HEK293 (cell line): ENCODE measurements around the gene TMEM150B.

Source experiments
- CTCF ChIP-seq: fragments of 450-650 bp; formaldehyde crosslinking; IDR thresholded peaks from 2 replicates; pipeline ENCODE4 v1.5.1; 2016; ENCODE audit warnings: missing biosample characterization, missing genetic modification characterization
- FEZF1 ChIP-seq: fragments of 450-650 bp; formaldehyde crosslinking; IDR thresholded peaks from 2 replicates; pipeline ENCODE4 v1.5.1; 2016; ENCODE audit warnings: missing biosample characterization, missing genetic modification characterization
- GLIS1 ChIP-seq: fragments of 450-650 bp; formaldehyde crosslinking; IDR thresholded peaks from 2 replicates; pipeline ENCODE4 v1.5.1; 2016; ENCODE audit warnings: missing biosample characterization, missing genetic modification characterization
- GLIS2 ChIP-seq: fragments of 450-650 bp; formaldehyde crosslinking; IDR thresholded peaks from 2 replicates; pipeline ENCODE4 v1.5.1; 2016; ENCODE audit warnings: missing biosample characterization, missing genetic modification characterization
- HOXC10 ChIP-seq: sonication (generic); formaldehyde crosslinking; IDR thresholded peaks from 2 replicates; pipeline ENCODE4 v1.8.1; 2023; ENCODE audit warnings: mild to moderate bottlenecking, missing genetic modification reagents
- HOXD13 ChIP-seq: sonication (generic); formaldehyde crosslinking; IDR thresholded peaks from 2 replicates; pipeline ENCODE4 v1.8.0; 2022; ENCODE audit warnings: missing genetic modification reagents, borderline replicate concordance
- IKZF3 ChIP-seq: fragments of 450-650 bp; IDR thresholded peaks from 2 replicates; pipeline ENCODE4 v1.5.0; 2018; ENCODE audit warnings: missing biosample characterization, mild to moderate bottlenecking, missing genetic modification characterization, moderate library complexity
- PBX3 ChIP-seq: sonication (generic); formaldehyde crosslinking; IDR thresholded peaks from 2 replicates; pipeline ENCODE4 v1.8.1; 2022; ENCODE audit warnings: mild to moderate bottlenecking, moderate library complexity, missing genetic modification reagents
- SP2 ChIP-seq: fragments of 450-650 bp; formaldehyde crosslinking; IDR thresholded peaks from 2 replicates; pipeline ENCODE4 v1.5.1; 2016; ENCODE audit warnings: missing biosample characterization, missing genetic modification characterization
- ZBTB48 ChIP-seq: fragments of 450-650 bp; formaldehyde crosslinking; IDR thresholded peaks from 2 replicates; pipeline ENCODE4 v1.5.1; 2016; ENCODE audit warnings: missing biosample characterization, missing genetic modification characterization
- ZFHX2 ChIP-seq: fragments of 450-650 bp; formaldehyde crosslinking; conservative IDR thresholded peaks from 2 replicates; pipeline ENCODE4 v1.5.1; 2016; ENCODE audit warnings: missing biosample characterization, missing genetic modification characterization
- ZFP3 ChIP-seq: fragments of 450-650 bp; formaldehyde crosslinking; IDR thresholded peaks from 2 replicates; pipeline ENCODE4 v1.5.1; 2016; ENCODE audit warnings: low read depth, missing biosample characterization, missing genetic modification characterization
- ZFP69B ChIP-seq: fragments of 450-650 bp; formaldehyde crosslinking; IDR thresholded peaks from 2 replicates; pipeline ENCODE4 v1.5.1; 2016; ENCODE audit warnings: missing biosample characterization, missing genetic modification characterization
- ZNF223 ChIP-seq: fragments of 450-650 bp; formaldehyde crosslinking; IDR thresholded peaks from 2 replicates; pipeline ENCODE4 v1.5.1; 2016; ENCODE audit warnings: missing biosample characterization, missing genetic modification characterization
- ZNF324 ChIP-seq: fragments of 450-650 bp; formaldehyde crosslinking; IDR thresholded peaks from 2 replicates; pipeline ENCODE4 v1.5.1; 2016; ENCODE audit warnings: missing biosample characterization, missing genetic modification characterization
- ZNF404 ChIP-seq: fragments of 450-650 bp; formaldehyde crosslinking; IDR thresholded peaks from 2 replicates; pipeline ENCODE4 v1.5.1; 2017; ENCODE audit warnings: missing biosample characterization, missing genetic modification characterization
- ZNF433 ChIP-seq: fragments of 450-650 bp; formaldehyde crosslinking; IDR thresholded peaks from 2 replicates; pipeline ENCODE4 v1.5.1; 2016; ENCODE audit warnings: missing biosample characterization, missing genetic modification characterization, low read depth
- ZNF449 ChIP-seq: fragments of 450-650 bp; formaldehyde crosslinking; IDR thresholded peaks from 2 replicates; pipeline ENCODE4 v1.5.1; 2017; ENCODE audit warnings: missing biosample characterization, mild to moderate bottlenecking, missing genetic modification characterization, moderate library complexity
- ZNF513 ChIP-seq: fragments of 450-650 bp; IDR thresholded peaks from 2 replicates; pipeline ENCODE4 v1.5.1; 2018; ENCODE audit warnings: missing biosample characterization, missing genetic modification characterization
- ZNF596 ChIP-seq: fragments of 450-650 bp; IDR thresholded peaks from 2 replicates; pipeline ENCODE4 v1.5.0; 2018; ENCODE audit warnings: missing biosample characterization, mild to moderate bottlenecking, missing genetic modification characterization, moderate library complexity
- ZNF623 ChIP-seq: fragments of 450-650 bp; formaldehyde crosslinking; IDR thresholded peaks from 2 replicates; pipeline ENCODE4 v1.5.1; 2016; ENCODE audit warnings: missing biosample characterization, missing genetic modification characterization
- ZNF692 ChIP-seq: fragments of 450-650 bp; formaldehyde crosslinking; IDR thresholded peaks from 2 replicates; pipeline ENCODE4 v1.5.1; 2016; ENCODE audit warnings: missing biosample characterization, missing genetic modification characterization
- ZSCAN18 ChIP-seq: fragments of 450-650 bp; formaldehyde crosslinking; IDR thresholded peaks from 2 replicates; pipeline ENCODE4 v1.5.1; 2016; ENCODE audit warnings: missing biosample characterization, missing genetic modification characterization
- ZSCAN5A ChIP-seq: fragments of 450-650 bp; formaldehyde crosslinking; IDR thresholded peaks from 2 replicates; pipeline ENCODE4 v1.5.1; 2016; ENCODE audit warnings: missing biosample characterization, missing genetic modification characterization

TMEM150B gene

GRCh38 chr19:55339105-55339888, 14.2 kb upstream of the TMEM150B start, which contains the start of gene KMT5C (continued):
- TF ChIP-seq SP2 (tag by site-specific recombination) (peak; percentile 98), ZNF449 (tag by site-specific recombination) (no peak), ZFP69B (tag by site-specific recombination) (peak; percentile 31; the same call in 1 of the 2 replicates), HOXC10 (no peak; the same call in 1 of the 2 replicates), ZSCAN18 (tag by site-specific recombination) (no peak), ZFHX2 (tag by site-specific recombination) (peak; percentile 97), ZNF223 (tag by site-specific recombination) (no peak), ZFP3 (no peak), ZNF692 (peak; percentile 19; the same call in 1 of the 2 replicates), ZSCAN5A (tag by site-specific recombination) (no peak), GLIS1 (tag by site-specific recombination) (peak; percentile 51), ZNF433 (tag by site-specific recombination) (no peak), ZBTB48 (tag by site-specific recombination) (peak; percentile 99), ZNF324 (tag by site-specific recombination) (no peak), PBX3 (CRISPR knock-in tag) (peak; percentile 98), ZNF596 (tag by site-specific recombination) (no peak), CTCF (no peak; the same call in 1 of the 2 replicates), IKZF3 (peak; percentile 92), ZNF513 (tag by site-specific recombination) (no peak), GLIS2 (tag by site-specific recombination) (peak; percentile 67), FEZF1 (tag by site-specific recombination) (no peak), ZNF623 (tag by site-specific recombination) (no peak), ZNF404 (no peak), HOXD13 (CRISPR knock-in tag) (no peak)
